AG10803 (cell line): ENCODE results near the gene ZNF691.
A peak's percentile ranks its signal among the peaks of the same experiment; 100 is the strongest.
"Not testable (repeated sequence)": the region's sequence is repeated elsewhere in the genome, so short reads cannot be mapped to it uniquely, and the experiment has no call there.

ENCODE experiments used
- DNase-seq: peaks from one replicate; pipeline ENCODE4 v3.0.0; 2010; ENCODE audit warnings: low read depth
- H3K4me3 ChIP-seq: 2 replicates; pipeline ENCODE4 v1.5.1; 2011; ENCODE audit warnings: mild to moderate bottlenecking, low read length, control low read depth
- CTCF ChIP-seq: conservative IDR thresholded peaks from 2 replicates; pipeline ENCODE4 v1.5.1; 2011; ENCODE audit warnings: mild to moderate bottlenecking, low read length, control low read depth, inconsistent platforms

Gene ZNF691

GRCh38 chr1:42848823-42849537 is 2.6 kb downstream of the ZNF691 start:
- no peak for DNase-seq
- no peak overlapping the region for H3K4me3 ChIP-seq
- TF ChIP-seq CTCF = no peak

DNA sequence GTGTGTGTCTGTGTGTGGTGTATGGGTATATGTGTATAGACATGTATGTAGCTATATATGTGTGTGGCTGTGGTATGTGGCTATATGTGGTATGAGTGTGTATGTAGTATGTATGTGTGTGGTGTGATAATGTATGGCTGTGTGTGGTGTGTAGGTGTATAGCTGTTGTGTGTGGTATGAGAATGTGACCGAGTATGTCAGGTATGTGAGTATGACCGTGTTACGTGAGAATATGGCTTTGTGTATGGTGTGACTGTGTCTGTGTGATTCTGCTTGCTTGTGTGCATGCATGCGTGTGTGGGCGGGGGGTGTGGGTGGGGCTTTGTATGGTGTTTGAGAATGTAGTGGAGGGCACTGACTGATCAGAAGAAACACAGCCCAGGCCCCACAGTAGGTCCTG is 3.5 kb downstream of the ZNF691 start:
- DNase-seq = no peak
- no peak for TF ChIP-seq CTCF
- H3K4me3 ChIP-seq = no peak overlapping the region

GRCh38 chr1:42851420-42851819 is 5.0 kb downstream of the ZNF691 start:
- no peak for DNase-seq
- no peak overlapping the region for H3K4me3 ChIP-seq
- no peak for TF ChIP-seq CTCF

GRCh38 chr1:42851960-42852607 is 5.7 kb downstream of the ZNF691 start:
- DNase-seq = no peak
- no peak overlapping the region for H3K4me3 ChIP-seq
- no peak for TF ChIP-seq CTCF

DNA sequence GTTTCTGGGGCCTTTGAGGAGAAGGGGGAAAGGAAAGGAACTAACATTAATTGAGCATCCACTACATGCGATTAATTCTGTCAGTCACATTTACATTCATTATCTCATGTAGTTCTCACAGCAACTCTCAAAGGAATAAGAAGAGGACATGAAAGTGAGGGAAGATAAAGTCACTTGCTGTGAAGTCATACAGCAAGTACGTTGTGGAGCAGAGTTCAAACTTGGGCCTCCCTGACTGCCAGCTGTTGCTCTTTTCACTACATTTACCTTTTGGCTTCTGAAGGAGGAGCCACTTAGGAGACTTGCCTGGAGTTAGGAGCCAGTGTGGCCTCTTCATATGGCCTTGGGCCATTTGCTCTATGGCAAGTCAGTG is 6.2 kb downstream of the ZNF691 start:
- peak; percentile 6 for DNase-seq
- TF ChIP-seq CTCF = no peak
- H3K4me3 ChIP-seq = no peak overlapping the region

DNA sequence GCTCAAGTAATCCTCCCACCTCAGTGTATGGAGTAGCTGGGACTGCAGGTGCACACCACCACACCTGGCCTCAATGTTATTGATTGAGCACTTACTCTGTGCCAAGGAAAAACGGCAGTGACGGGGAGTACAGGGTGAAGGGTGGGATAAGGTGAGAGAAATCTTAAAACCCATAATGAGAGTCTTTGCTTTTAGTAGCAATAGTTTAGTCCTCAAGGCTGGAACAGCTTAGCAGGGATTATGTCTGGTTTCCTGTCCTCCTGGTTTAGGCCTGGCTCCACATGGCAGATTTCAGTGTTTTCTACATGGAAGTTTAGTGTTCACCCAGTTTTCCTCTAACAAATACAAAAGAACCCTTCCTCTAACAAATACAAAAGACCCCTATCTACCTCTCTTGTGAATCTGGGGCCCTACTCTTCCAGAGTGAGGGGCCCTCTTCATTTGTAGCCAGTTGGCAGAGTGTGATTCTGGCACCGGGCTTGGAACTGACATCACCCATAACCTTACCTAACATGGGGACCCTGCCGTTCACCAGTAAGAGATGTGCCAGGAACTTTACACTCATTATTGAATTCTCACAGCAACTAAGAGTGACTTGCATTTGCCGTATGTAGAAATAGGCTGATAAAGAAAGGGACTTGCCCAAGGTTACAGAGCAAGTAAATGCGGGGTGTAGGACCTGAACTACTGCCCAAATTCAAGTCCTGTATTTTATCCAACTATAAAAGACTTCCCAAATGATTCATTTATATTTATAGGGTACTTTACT is 6.9 kb downstream of the ZNF691 start:
- H3K4me3 ChIP-seq = no peak overlapping the region
- no peak for DNase-seq
- TF ChIP-seq CTCF = no peak

- not testable (repeated sequence) for DNase-seq, H3K4me3 ChIP-seq
Measured at GRCh38 chr1:42856554-42856953, 10.1 kb downstream of the ZNF691 start.

- DNase-seq, H3K4me3 ChIP-seq: not testable (repeated sequence)
Measured at GRCh38 chr1:42859366-42859765, 13.0 kb downstream of the ZNF691 start.
